ENCODE data around the gene TLX1.

TLX1 gene

DNA sequence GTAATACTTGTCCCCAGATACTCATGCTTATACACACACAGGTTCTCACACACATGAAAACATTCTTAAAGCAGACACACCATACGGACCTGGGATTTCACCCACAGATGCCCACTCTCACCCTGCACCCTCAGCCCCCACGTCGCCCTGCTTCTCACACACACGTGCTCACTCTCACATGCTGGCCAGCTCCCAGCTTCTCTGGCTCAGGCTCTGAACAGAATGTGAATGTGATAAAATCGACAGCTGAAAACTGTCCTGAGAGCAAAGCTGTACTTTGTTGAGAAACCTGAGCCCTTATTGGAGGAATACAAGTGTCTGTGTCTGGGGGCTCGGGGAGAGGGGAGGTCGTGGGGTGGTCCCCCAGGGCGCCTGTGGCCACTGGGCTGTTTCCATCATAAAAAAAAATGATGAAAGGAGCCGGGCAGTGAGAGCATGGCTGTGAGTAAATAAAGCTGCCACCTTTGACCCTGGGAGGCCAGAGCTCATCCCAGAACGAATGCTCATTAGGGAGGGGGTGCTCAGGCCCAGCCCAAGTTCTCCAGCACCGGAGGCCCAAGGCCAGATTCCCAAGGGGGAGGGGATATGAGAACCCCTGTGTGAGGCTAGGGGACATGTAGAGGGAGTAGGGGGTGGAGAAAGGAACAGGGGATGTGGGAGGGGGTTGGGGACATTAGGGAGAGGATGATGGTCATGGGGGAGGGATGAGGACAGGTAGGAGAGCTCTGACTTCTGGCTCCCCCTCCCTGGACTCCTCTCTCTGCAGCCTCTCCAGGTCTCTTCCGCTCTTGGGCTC lies 18.1 kb upstream of the TLX1 start:
- no peak for DNase-seq

GRCh38 chr10:101113890-101114403 lies 17.2 kb upstream of the TLX1 start:
- DNase-seq = no peak

GRCh38 chr10:101114646-101115045 lies 16.5 kb upstream of the TLX1 start:
- no peak for DNase-seq

DNA sequence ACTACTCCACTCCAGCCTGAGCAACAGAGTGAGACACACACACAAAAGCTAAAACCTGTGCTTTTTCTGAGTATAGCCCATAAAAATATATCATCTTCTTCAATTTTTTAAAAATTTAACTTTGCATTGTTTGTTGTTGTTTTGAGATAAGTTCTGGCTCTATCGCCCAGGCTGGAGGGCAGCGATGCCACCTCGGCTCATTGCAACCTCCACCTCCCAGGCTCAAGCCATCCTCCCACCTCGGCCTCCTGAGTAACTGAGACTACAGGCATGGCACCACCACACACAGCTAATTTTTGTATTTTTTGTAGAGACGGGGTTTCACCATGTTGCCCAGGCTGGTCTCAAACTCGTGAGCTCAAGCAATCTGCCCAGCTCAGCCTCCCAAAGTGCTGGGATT lies 14.3 kb upstream of the TLX1 start:
- DNase-seq = no peak

DNA sequence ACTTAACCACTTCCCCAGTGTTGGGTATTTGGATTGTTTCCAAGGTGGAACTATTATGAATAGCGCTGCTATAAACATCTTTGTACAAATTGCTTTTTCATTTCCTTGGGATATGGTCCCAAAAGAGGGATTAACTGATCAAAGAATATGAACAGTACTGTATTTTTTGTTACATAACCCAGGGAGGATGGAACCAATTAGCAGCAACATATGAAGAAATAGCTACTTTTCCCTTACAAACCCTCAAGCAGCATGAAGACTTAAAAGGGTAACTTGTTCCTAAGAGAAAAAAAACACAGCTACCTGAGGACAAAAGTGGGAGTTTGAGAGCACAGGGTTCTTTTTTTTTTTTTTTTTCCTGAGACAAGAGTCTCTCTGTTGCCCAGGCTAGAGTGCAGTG lies 13.1 kb upstream of the TLX1 start:
- no peak for DNase-seq

DNA sequence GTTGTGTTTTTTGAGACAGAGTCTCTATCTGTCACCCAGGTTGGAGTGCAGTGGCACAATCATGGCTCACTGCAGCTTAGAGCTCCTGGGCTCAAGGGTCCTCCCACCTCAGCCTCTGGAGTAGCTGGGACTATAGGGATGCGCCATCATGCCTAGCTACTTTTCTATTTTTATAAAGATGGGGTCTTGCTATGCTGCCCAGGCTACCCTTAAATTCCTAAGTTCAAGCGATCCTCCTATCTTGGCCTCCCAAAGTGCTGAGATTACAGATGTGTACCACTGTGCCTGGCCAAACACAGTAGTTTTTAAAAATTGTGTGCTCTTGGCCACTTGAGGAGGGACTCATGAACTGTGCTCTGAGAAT lies 10.6 kb upstream of the TLX1 start:
- DNase-seq = no peak

DNA sequence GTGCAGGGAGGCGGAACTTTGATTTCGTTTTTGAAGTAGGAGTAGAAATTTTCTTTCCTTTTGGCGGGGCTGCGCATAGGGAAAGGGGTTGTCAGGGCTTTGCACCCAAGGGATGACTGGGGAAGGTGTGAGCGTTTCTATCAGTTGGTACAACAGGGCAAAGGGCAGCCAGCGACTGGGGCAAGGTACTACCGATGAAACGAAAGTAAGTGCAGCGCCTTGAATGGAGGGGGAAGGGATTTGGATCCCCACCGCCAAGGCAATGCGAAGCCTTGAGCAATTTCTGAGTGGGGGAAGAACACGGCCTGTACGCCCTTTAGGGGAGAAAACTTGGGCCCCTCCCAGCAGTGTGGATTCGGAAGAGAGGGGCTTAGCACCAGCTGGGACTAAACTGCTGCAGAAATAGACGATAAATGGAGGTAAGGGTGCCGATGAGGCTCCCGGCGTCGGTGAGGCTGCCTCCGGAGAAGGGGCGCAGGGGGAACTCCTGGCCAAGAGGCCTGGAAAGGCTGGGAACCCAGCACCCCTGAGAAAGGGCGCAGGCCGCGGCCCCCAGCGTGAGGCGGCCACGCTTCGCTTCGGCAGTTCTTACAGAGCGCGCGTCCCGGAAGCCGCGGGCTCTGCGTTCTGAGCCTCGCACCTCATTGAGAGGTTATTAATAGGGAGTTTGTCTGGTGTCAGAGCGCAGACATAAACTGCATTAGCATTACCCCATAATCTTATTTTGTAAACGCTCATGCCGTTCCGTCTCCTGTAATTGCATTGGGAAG lies 10.0 kb upstream of the TLX1 start:
- DNase-seq = no peak

- no peak for DNase-seq
These were observed 9.5 kb upstream of the TLX1 start for GRCh38 chr10:101121654-101122031.

GRCh38 chr10:101122270-101123084 lies 8.6 kb upstream of the TLX1 start:
- DNase-seq = no peak

GRCh38 chr10:101123085-101123814 lies 7.8 kb upstream of the TLX1 start:
- peak in 1 of 2 experiments; percentile 58 for DNase-seq

DNA sequence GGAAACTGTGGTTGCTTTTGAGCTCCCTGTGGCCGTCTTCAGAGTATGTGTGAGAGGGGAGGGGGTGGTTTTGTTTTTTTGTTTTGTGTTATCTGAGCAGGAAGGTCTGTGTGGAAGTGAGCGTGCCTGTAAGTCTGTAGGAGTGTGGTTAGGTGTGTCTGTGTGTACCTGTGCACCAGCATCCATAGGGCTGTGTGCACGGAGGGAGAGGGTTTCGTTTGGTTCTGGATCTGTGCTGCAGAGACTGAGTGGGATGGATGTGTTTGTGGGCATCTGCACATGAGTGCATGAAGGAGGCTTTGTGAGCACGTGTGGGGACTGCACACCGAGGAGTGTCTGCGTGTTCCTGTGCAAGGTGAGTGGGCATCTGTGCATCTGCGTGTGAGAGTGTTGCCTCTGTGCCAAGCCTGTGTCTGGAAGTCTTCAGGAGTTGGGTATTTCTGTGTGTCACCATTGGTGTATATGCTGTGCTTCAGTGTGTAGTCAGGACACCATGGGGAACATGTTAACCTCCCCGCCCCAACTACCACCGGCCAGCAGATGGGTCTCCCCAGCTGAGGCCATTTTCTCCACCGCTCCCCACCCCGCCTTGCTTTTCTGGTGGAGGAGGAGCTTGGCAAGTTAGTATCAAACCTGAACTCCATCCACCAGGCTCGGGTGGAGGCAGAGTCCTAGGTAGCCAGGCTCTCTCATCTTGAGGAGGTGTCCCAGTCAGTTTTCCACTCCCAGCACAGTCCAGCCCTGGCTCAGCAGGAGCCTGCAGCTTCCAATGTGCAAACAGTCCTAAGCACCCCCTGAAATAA lies 7.1 kb upstream of the TLX1 start:
- no peak for DNase-seq

DNA sequence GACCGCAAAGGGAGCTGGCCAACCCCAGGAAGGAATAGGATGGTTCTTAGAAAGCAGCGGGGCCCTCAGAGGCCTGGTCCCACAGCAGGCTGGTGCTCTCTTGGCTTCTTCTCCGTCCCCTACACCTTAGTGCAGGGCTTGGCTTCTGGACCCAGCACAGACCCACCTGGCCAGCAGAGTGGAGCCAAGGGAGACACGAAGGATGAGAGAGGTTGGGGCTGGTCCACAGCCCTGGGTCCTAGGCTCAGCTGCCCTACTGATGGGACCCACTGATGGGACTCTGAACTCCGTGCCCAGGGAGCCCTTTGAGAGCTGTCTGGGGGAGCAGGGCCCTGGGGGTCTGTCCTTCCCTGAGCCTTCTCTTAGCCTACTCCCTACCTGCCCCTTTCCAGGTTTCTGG lies 6.2 kb upstream of the TLX1 start:
- no peak for DNase-seq

- no peak for DNase-seq
These were observed 4.1 kb upstream of the TLX1 start for GRCh38 chr10:101126684-101127628.

- no peak for DNase-seq
These were observed 959 bp upstream of the TLX1 start for GRCh38 chr10:101130141-101130540.

DNA sequence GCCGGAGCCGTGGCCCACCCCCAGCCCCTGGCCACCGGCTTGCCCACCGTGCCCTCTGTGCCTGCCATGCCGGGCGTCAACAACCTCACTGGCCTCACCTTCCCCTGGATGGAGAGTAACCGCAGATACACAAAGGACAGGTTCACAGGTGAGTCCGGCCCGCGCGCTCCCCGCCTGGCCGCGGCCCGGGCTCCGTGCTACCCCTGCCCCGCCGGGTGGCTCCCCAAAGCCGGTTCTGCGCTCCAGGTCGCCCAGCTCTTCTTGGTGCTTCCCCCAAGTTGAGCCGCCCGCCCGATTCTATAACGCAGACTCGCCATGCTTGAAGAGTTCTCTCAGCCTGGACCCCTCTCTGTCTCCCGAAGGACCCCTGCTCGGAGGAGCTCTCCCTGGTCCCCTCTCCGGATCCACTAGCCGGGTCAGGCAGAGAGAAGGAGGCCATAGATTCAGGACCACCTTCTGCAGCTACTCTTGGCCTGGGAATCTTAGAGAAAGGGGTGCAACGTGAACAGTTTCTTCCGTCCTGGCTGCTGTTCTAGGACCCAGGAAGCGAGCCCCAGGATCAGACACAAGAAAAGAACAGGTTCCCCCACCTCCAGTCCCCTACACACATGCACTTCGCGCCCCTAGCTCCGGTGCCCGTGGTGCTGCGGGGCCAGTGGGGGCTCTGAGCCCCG lies 999 bp downstream of the TLX1 start:
- peak in 1 of 2 experiments; percentile 52 for DNase-seq

GRCh38 chr10:101132636-101133473 lies 1.8 kb downstream of the TLX1 start:
- DNase-seq = peak in 1 of 2 experiments; percentile 52

DNA sequence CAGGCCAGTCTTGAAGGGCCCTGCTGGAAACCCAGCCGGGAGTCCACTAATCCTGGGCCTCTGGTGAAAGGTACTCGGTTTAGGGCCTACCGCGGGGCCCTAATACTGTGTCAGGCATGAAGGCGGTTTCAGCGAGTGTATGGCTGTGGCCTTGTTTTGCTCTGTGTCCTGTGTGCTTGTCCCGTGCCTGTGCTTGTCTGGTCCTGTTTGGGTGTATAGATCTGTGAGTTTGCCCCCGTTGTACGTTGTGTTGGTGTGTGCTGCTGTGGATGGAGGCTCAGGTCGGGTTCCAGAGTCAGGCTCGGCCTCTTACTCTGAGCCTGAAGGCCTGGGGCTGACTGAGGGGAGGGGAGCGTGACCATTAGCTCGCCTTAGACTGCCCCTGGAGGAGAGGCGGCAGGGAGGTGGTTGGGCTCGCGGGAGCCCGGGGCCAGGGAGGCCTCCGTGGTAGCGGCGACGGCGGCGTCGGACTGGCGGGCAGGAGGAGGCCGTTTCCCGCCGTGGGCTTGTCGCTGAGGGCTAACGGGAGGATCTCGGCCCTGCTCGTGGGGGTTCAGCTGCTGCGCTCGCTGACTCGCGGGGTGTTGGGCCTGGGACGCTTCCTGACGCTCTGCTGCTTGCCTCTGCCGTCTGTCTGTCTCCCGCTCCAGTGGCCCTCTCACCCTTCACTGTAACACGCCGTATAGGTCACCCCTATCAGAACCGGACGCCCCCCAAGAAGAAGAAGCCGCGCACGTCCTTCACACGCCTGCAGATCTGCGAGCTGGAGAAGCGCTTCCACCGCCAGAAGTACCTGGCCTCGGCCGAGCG lies 2.6 kb downstream of the TLX1 start:
- DNase-seq = peak; percentile 28 to 49
